ENCODE measurements around the gene HOXB2. TPM values are rescaled to one million over a fixed set of nuclear protein-coding genes. Genes with fewer than 3 reads are reported as not detected.

Gene HOXB2
- total and polyA plus RNA-seq, 2 experiments from 2014 or later: not detected

DNA sequence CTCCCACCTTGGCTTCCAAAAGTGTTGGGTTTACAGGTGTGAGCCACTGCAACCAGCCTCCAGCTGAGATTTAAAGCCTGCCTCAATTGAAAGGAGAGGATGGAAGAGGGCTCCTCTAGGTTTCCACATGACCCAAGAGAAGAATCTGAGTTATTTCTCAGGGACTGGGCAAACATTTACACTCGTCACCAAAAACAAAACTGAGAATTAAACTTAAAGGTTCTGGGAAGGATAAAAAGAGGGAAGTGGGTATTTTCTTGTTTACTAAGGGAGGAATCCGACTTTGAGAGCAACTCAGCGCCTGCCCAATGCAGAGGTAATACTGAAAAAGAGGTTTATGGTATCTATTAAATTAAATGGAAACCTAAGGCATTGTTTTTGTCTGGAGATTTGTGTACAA is 27.4 kb downstream of the HOXB2 start:
- Mint-ChIP-seq H3K9me3 (no peaks in the 10 kb centered on the region; the same call in 2 of the 3 replicates), H3K27ac (no peak overlapping the region), H3K27me3 (ENCODE audit: insufficient read depth, low read depth, poor library complexity) (peaks cover 47% of the 10 kb centered on the region), H3K36me3 (ENCODE audit: low read depth) (no peaks in the 10 kb centered on the region), H3K4me3 (no peak overlapping the region), H3K4me1 (peaks cover 55% of the 10 kb centered on the region)
- H3K36me3 ChIP-seq (ENCODE audit: insufficient read depth): no peaks in the 10 kb centered on the region
- no peak overlapping the region for H3K4me3 ChIP-seq
- ATAC-seq: no peak
- H3K9me2 ChIP-seq (ENCODE audit: insufficient read depth): peaks cover 5% of the 10 kb centered on the region
- H3K79me2 ChIP-seq (replicated peaks; ENCODE audit: insufficient read depth): no peaks in the 10 kb centered on the region
- peaks cover 61% of the 10 kb centered on the region for H3K4me1 ChIP-seq (ENCODE audit: insufficient read depth)
- no peak for TF ChIP-seq ZNF331 (CRISPR knock-in tag; IDR thresholded peaks at IDR 0.05; ENCODE audit: low read depth)
- TF ChIP-seq, protein P1, sequence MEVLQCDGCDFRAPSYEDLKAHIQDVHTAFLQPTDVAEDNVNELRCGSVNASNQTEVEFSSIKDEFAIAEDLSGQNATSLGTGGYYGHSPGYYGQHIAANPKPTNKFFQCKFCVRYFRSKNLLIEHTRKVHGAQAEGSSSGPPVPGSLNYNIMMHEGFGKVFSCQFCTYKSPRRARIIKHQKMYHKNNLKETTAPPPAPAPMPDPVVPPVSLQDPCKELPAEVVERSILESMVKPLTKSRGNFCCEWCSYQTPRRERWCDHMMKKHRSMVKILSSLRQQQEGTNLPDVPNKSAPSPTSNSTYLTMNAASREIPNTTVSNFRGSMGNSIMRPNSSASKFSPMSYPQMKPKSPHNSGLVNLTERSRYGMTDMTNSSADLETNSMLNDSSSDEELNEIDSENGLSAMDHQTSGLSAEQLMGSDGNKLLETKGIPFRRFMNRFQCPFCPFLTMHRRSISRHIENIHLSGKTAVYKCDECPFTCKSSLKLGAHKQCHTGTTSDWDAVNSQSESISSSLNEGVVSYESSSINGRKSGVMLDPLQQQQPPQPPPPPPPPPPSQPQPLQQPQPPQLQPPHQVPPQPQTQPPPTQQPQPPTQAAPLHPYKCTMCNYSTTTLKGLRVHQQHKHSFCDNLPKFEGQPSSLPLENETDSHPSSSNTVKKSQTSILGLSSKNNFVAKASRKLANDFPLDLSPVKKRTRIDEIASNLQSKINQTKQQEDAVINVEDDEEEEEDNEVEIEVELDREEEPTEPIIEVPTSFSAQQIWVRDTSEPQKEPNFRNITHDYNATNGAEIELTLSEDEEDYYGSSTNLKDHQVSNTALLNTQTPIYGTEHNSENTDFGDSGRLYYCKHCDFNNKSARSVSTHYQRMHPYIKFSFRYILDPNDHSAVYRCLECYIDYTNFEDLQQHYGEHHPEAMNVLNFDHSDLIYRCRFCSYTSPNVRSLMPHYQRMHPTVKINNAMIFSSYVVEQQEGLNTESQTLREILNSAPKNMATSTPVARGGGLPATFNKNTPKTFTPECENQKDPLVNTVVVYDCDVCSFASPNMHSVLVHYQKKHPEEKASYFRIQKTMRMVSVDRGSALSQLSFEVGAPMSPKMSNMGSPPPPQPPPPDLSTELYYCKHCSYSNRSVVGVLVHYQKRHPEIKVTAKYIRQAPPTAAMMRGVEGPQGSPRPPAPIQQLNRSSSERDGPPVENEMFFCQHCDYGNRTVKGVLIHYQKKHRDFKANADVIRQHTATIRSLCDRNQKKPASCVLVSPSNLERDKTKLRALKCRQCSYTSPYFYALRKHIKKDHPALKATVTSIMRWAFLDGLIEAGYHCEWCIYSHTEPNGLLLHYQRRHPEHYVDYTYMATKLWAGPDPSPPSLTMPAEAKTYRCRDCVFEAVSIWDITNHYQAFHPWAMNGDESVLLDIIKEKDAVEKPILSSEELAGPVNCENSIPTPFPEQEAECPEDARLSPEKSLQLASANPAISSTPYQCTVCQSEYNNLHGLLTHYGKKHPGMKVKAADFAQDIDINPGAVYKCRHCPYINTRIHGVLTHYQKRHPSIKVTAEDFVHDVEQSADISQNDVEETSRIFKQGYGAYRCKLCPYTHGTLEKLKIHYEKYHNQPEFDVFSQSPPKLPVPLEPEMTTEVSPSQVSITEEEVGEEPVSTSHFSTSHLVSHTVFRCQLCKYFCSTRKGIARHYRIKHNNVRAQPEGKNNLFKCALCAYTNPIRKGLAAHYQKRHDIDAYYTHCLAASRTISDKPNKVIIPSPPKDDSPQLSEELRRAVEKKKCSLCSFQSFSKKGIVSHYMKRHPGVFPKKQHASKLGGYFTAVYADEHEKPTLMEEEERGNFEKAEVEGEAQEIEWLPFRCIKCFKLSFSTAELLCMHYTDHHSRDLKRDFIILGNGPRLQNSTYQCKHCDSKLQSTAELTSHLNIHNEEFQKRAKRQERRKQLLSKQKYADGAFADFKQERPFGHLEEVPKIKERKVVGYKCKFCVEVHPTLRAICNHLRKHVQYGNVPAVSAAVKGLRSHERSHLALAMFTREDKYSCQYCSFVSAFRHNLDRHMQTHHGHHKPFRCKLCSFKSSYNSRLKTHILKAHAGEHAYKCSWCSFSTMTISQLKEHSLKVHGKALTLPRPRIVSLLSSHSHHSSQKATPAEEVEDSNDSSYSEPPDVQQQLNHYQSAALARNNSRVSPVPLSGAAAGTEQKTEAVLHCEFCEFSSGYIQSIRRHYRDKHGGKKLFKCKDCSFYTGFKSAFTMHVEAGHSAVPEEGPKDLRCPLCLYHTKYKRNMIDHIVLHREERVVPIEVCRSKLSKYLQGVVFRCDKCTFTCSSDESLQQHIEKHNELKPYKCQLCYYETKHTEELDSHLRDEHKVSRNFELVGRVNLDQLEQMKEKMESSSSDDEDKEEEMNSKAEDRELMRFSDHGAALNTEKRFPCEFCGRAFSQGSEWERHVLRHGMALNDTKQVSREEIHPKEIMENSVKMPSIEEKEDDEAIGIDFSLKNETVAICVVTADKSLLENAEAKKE (CRISPR knock-in tag; IDR thresholded peaks at IDR 0.05): no peak
- no peak for TF ChIP-seq ZNF114 (CRISPR knock-in tag; IDR thresholded peaks at IDR 0.05)
- no peak for TF ChIP-seq EZH2 (IDR thresholded peaks at IDR 0.05; ENCODE audit: low read depth, unreplicated experiment)
- no peak for TF ChIP-seq EZH2phosphoT487 (IDR thresholded peaks at IDR 0.05; ENCODE audit: unreplicated experiment)
- TF ChIP-seq CREB1 (CRISPR knock-in tag; IDR thresholded peaks at IDR 0.05; ENCODE audit: low read depth): no peak
- H3K4me2 ChIP-seq: no peak overlapping the region
- H3F3A ChIP-seq (replicated peaks; ENCODE audit: low read depth): 0 out of 2 replicates have a peak, but pooled peaks cover 5% of the 10 kb centered on the region
- H4K20me1 ChIP-seq (replicated peaks; ENCODE audit: insufficient read depth): no peaks in the 10 kb centered on the region
- H3K27me3 ChIP-seq (ENCODE audit: insufficient read depth): peaks cover 59% of the 10 kb centered on the region
- no peak for DNase-seq (ENCODE audit: low spot score)
- H3K27ac ChIP-seq (ENCODE audit: low read depth): no peak overlapping the region
- no peak overlapping the region for H2AFZ ChIP-seq

All from GM23338 (cell line).